H1 (cell line): ENCODE results near the gene SBK1. TPM values are rescaled to one million over a fixed set of nuclear protein-coding genes. Genes with fewer than 3 reads are reported as not detected.

Experiments used
- CTCF ChIA-PET: fragments of 300-600 bp; sonication (Branson Sonifier 250); formaldehyde crosslinking; loops from one replicate; lab custom pipeline; 2021; ENCODE audit not compliant: partially characterized antibody; lab: Charles Lee
- POLR2A ChIA-PET: fragments of 300-600 bp; sonication (Branson Sonifier 250); formaldehyde crosslinking; loops from one replicate; lab custom pipeline; 2021; ENCODE audit warnings: inconsistent platforms; ENCODE audit not compliant: partially characterized antibody; lab: Charles Lee
- DNase-seq, 2 experiments: peaks; one replicate each; pipeline versions ENCODE4 v3.0.0 to v3.0.0-alpha.2; 2010 to 2022; ENCODE audit warnings: low spot score in 2 of 2, low read depth in 1 of 2, mixed read lengths in 1 of 2
- FAIRE-seq: peaks from 2 replicates; lab custom pipeline; 2011; peaks lifted over from hg19 to GRCh38; lab: Jason Lieb, UNC
- H2AFZ ChIP-seq: 2 replicates; pipeline ENCODE4 v1.8.1; 2012; ENCODE audit warnings: low read length, inconsistent platforms
- H2AK5ac ChIP-seq: 2 replicates; pipeline ENCODE4 v1.6.1; 2013; ENCODE audit warnings: low read depth, low read length
- H2BK120ac ChIP-seq: replicated peaks from 2 replicates; pipeline ENCODE3; 2013; ENCODE audit warnings: low read depth, low read length, inconsistent platforms
- H2BK12ac ChIP-seq: 2 replicates; pipeline ENCODE4 v1.6.1; 2013; ENCODE audit warnings: low read depth, low read length
- H2BK15ac ChIP-seq: 2 replicates; pipeline ENCODE4 v1.6.1; 2013; ENCODE audit warnings: low read length
- H2BK20ac ChIP-seq: 2 replicates; pipeline ENCODE4 v1.6.1; 2013; ENCODE audit warnings: low read length
- H2BK5ac ChIP-seq: 2 replicates; pipeline ENCODE4 v1.6.1; 2013; ENCODE audit warnings: low read depth, low read length
- H3K14ac ChIP-seq: 2 replicates; pipeline ENCODE4 v1.6.1; 2013; ENCODE audit warnings: inconsistent platforms; ENCODE audit not compliant: insufficient read length
- H3K18ac ChIP-seq: 2 replicates; pipeline ENCODE4 v1.6.1; 2013; ENCODE audit warnings: low read length; ENCODE audit errors: extremely low read depth
- H3K23ac ChIP-seq: 2 replicates; pipeline ENCODE4 v1.6.1; 2013; ENCODE audit warnings: inconsistent platforms; ENCODE audit not compliant: insufficient read length
- H3K23me2 ChIP-seq: 2 replicates; pipeline ENCODE4 v1.6.1; 2013; ENCODE audit warnings: low read depth, low read length
- H3K27ac ChIP-seq: 2 replicates; pipeline ENCODE4 v1.6.1; 2011; ENCODE audit warnings: low read depth, low read length, inconsistent platforms
- H3K27me3 ChIP-seq, 4 experiments: replicated peaks in 1 of 4; 1 replicate in 1 of 4; 2 replicates in 3 of 4; pipeline versions ENCODE4 v1.6.1 to v1.8.1; 2011 to 2013; ENCODE audit warnings: low read length in 3 of 4, mild to moderate bottlenecking in 3 of 4, inconsistent platforms in 2 of 4, mixed read lengths in 2 of 4, moderate library complexity in 1 of 4; ENCODE audit not compliant: control insufficient read depth in 3 of 4, insufficient read depth in 3 of 4; ENCODE audit errors: extremely low read depth in 1 of 4
- H3K36me3 ChIP-seq, 4 experiments: 2 replicates each; pipeline versions ENCODE4 v1.6.1 to v1.8.1; 2011 to 2013; ENCODE audit warnings: mild to moderate bottlenecking in 4 of 4, low read length in 3 of 4, moderate library complexity in 2 of 4, control low read depth in 1 of 4, inconsistent platforms in 1 of 4; ENCODE audit not compliant: insufficient read depth in 4 of 4, control insufficient read depth in 2 of 4
- H3K4ac ChIP-seq: replicated peaks from 2 replicates; pipeline ENCODE3; 2013; ENCODE audit warnings: low read length, low read depth, mixed read lengths, inconsistent platforms; ENCODE audit not compliant: insufficient read length
- H3K4me1 ChIP-seq, 4 experiments: replicated peaks in 1 of 4; 1 replicate in 1 of 4; 2 replicates in 3 of 4; pipeline versions ENCODE4 v1.6.1 to v1.8.1; 2011 to 2013; ENCODE audit warnings: low read length in 3 of 4, inconsistent platforms in 2 of 4, mixed read lengths in 1 of 4; ENCODE audit not compliant: insufficient read depth in 4 of 4, control insufficient read depth in 3 of 4
- H3K4me2 ChIP-seq, 2 experiments: 2 replicates each; pipeline versions ENCODE4 v1.6.1 to v1.8.1; 2011 to 2013; ENCODE audit warnings: low read depth in 2 of 2, low read length in 2 of 2, control low read depth in 1 of 2, inconsistent platforms in 1 of 2, mild to moderate bottlenecking in 1 of 2; ENCODE audit not compliant: insufficient read depth in 1 of 2
- H3K4me3 ChIP-seq, 4 experiments: fragments of 200-600, 300-600 bp in 1 of 4; sonication (generic), shearing (Covaris generic), sonication (Bioruptor Twin) in 1 of 4; 2 replicates each; pipeline versions ENCODE4 v1.5.1 to v1.8.1; 2011 to 2016; ENCODE audit warnings: low read length in 4 of 4, low read depth in 3 of 4, control low read depth in 2 of 4, inconsistent platforms in 2 of 4, mild to moderate bottlenecking in 2 of 4, mixed read lengths in 1 of 4, moderate library complexity in 1 of 4; ENCODE audit not compliant: insufficient read depth in 2 of 4; ENCODE audit errors: extremely low read depth in 1 of 4
- H3K56ac ChIP-seq: replicated peaks from 2 replicates; pipeline ENCODE3; 2013; ENCODE audit warnings: low read depth, mild to moderate bottlenecking, mixed read lengths, low read length, inconsistent platforms; ENCODE audit not compliant: insufficient read length
- H3K79me1 ChIP-seq: 2 replicates; pipeline ENCODE4 v1.6.1; 2013; ENCODE audit warnings: low read depth, low read length, control low read depth
- H3K79me2 ChIP-seq, 2 experiments: 2 replicates each; pipeline versions ENCODE4 v1.6.1 to v1.8.1; 2012 to 2013; ENCODE audit warnings: low read length in 2 of 2, mild to moderate bottlenecking in 2 of 2, inconsistent platforms in 1 of 2; ENCODE audit not compliant: insufficient read depth in 2 of 2, control insufficient read depth in 1 of 2
- H3K9ac ChIP-seq, 4 experiments: replicated peaks in 1 of 4; 1 replicate in 1 of 4; 2 replicates in 3 of 4; pipeline versions ENCODE4 v1.6.1 to v1.8.1; 2011 to 2013; ENCODE audit warnings: low read depth in 3 of 4, low read length in 3 of 4, control low read depth in 2 of 4, mild to moderate bottlenecking in 2 of 4, moderate library complexity in 2 of 4, inconsistent platforms in 1 of 4; ENCODE audit errors: extremely low read depth in 1 of 4
- H3K9me3 ChIP-seq, 2 experiments: 2 replicates each; pipeline versions ENCODE4 v1.6.1 to v1.8.1; 2012 to 2013; ENCODE audit warnings: mild to moderate bottlenecking in 2 of 2, moderate library complexity in 2 of 2, control low read depth in 1 of 2, inconsistent platforms in 1 of 2, low read depth in 1 of 2, low read length in 1 of 2, mixed read lengths in 1 of 2; ENCODE audit not compliant: insufficient read depth in 2 of 2
- H4K20me1 ChIP-seq, 2 experiments: replicated peaks in 1 of 2; 2 replicates each; pipeline versions ENCODE3 to v1.8.1; 2011 to 2013; ENCODE audit warnings: inconsistent platforms in 2 of 2, low read length in 2 of 2, mild to moderate bottlenecking in 1 of 2; ENCODE audit not compliant: insufficient read depth in 2 of 2, control insufficient read depth in 1 of 2
- H4K5ac ChIP-seq: 2 replicates; pipeline ENCODE4 v1.6.1; 2013; ENCODE audit warnings: low read length, low read depth, mixed read lengths, inconsistent platforms; ENCODE audit not compliant: insufficient read length
- H4K8ac ChIP-seq: 2 replicates; pipeline ENCODE4 v1.8.0; 2013; ENCODE audit warnings: mild to moderate bottlenecking, moderate library complexity, low read length, inconsistent platforms; ENCODE audit not compliant: insufficient read depth; ENCODE audit errors: extremely low read depth
- H4K91ac ChIP-seq: replicated peaks from 2 replicates; pipeline ENCODE3; 2013; ENCODE audit warnings: low read length, mixed read lengths, inconsistent platforms; ENCODE audit not compliant: insufficient read length
- CBX8 ChIP-seq: fragments of 300-800, 300-1000 bp; sonication (generic); IDR thresholded peaks from 2 replicates; pipeline ENCODE4 v1.7.1; 2016; ENCODE audit warnings: low read depth, low read length, borderline replicate concordance
- KDM1A ChIP-seq: fragments of 200-600, 300-600 bp; sonication (generic); IDR thresholded peaks from 2 replicates; pipeline ENCODE4 v1.7.1; 2016; ENCODE audit warnings: mild to moderate bottlenecking, low read length, borderline replicate concordance
- KDM4A ChIP-seq: IDR thresholded peaks from one replicate; pipeline ENCODE4 v1.7.1; 2012; ENCODE audit warnings: low read depth, mild to moderate bottlenecking, moderate library complexity, low read length, inconsistent platforms; ENCODE audit not compliant: severe bottlenecking
- WGBS, 2 experiments: shearing (Covaris generic) in 1 of 2; methylation state at CpG; one replicate each; pipeline versions ENCODE4 v1.1.6 to v1.1.7; 2013 to 2015; ENCODE audit warnings: low lambda C conversion rate in 2 of 2, mixed read lengths in 2 of 2, inconsistent platforms in 1 of 2, low coverage in 1 of 2, missing lambda C conversion rate in 1 of 2; ENCODE audit not compliant: insufficient replicate concordance in 2 of 2, insufficient coverage in 1 of 2, insufficient read length in 1 of 2; ENCODE audit errors: extremely low coverage in 1 of 2, missing lambda C conversion rate in 1 of 2; 5-methylcytosine and 5-hydroxymethylcytosine counted together
- polyA plus RNA-seq, 7 experiments: library from polyadenylated mRNA; depleted of rRNA in 3 of 7; stranded (reverse) in 5 of 7; unstranded in 2 of 7; fragments of >200 nt in 5 of 7; fragments of 200-250 nt in 2 of 7; gene quantifications; 1 replicate in 5 of 7; 2 replicates in 1 of 7; 4 replicates in 1 of 7; pipeline versions ENCODE4 v1.2.1 to v1.2.3, GENCODE V29; 2011 to 2013; ENCODE audit warnings: missing spikeins in 2 of 7, mixed read lengths in 2 of 7
- total RNA-seq: library from RNA; stranded (reverse); fragmentation: NEBNext Ultra II Directional; extraction: Animal tissue kit (Norgen Biotek cat#: 25700); gene quantifications from 2 replicates; pipeline ENCODE4 v1.2.1, GENCODE V29; 2021

SBK1 gene
- total and polyA plus RNA-seq, 2 of the 8 experiments (the other 6 are each of a cell fraction or from before 2014, with no cell fraction given) = 18.2 to 73.9 TPM

- ChIA-PET CTCF (interaction anchor here (1.1 to 3.3 kb wide), 5 partner anchors 10 to 32 kb away, joined by 3 to 17 read pairs (median 5); no protein-coding TSS in a partner anchor), POLR2A (interaction anchor here (1.0 to 4.5 kb wide), 5 partner anchors 9 to 18 kb away, joined by 3 to 45 read pairs (median 22); no protein-coding TSS in a partner anchor)
- Histone ChIP-seq H3K79me2 (peaks cover 10 to 71% of the 10 kb centered on the region in 2 experiments), H2BK5ac (peak overlapping the region; percentile 79; the same call in 1 of the 2 replicates), H4K20me1 (peaks cover 23 to 29% of the 10 kb centered on the region in 2 experiments), H3K9ac (peak overlapping the region; percentile 9 to 80 (median 72)), H3K36me3 (peaks cover 0 to 8% (median 2%) of the 10 kb centered on the region in 4 experiments; a peak in 2 of 8 replicates), H3K27ac (0 out of 2 replicates have a peak overlapping the region, but pooled peaks have one; percentile 77), H3K79me1 (peaks cover 25% of the 10 kb centered on the region), H3K14ac (no peak overlapping the region), H3K4ac (no peak overlapping the region), H3K56ac (no peak overlapping the region), H4K91ac (no peak overlapping the region), H3K18ac (peak overlapping the region; percentile 96; the same call in 1 of the 2 replicates), H2AFZ (no peak overlapping the region), H2BK120ac (no peak overlapping the region), H4K8ac (peak overlapping the region; percentile 7; the same call in 1 of the 2 replicates), H2BK15ac (0 out of 2 replicates have a peak overlapping the region, but pooled peaks have one; percentile 96), H2AK5ac (no peak overlapping the region), H4K5ac (no peak overlapping the region), H3K9me3 (no peaks in the 10 kb centered on the region), H3K4me1 (peaks cover 6 to 35% (median 22%) of the 10 kb centered on the region in 4 experiments)
- 70% methylated on average over 6 of the region's 6 CpGs; no CpG with 5 or more reads in 1 of the 2 experiments for WGBS, 2 experiments
- no peak for DNase-seq
- no peak for TF ChIP-seq KDM4A
- no peak for TF ChIP-seq CBX8
- peak; percentile 79; the same call in 1 of the 2 replicates for TF ChIP-seq KDM1A
- TF ChIP-seq, all 59 proteins: peak for 1
- H3K27me3 ChIP-seq = no peaks in the 10 kb centered on the region
- no peak overlapping the region for H3K23ac ChIP-seq
- H3K4me2 ChIP-seq = peak overlapping the region; percentile 82 to 98
- peak overlapping the region; percentile 28; the same call in 1 of the 2 replicates for H2BK12ac ChIP-seq
- H3K23me2 ChIP-seq = peaks cover 12% of the 10 kb centered on the region
- FAIRE-seq = no peak
- peak overlapping the region; percentile 85 to 94 (median 88) for H3K4me3 ChIP-seq
- H2BK20ac ChIP-seq = no peak overlapping the region
Measured at GRCh38 chr16:28294201-28294600, 1.9 kb downstream of the SBK1 start.
